SK-N-MC (cell line): ENCODE data around the gene PIK3CG.

Experiments
- DNase-seq: peaks from one replicate; pipeline ENCODE4 v3.0.0-alpha.2; 2011; ENCODE audit warnings: low read depth, low spot score
- H3K27ac ChIP-seq: fragments of 200-600 bp; sonication (generic); 2 replicates; pipeline ENCODE4 v1.5.1; 2016; ENCODE audit warnings: mixed run types
- H3K36me3 ChIP-seq: fragments of 200-600 bp; sonication (generic); 2 replicates; pipeline ENCODE4 v1.6.1; 2017; ENCODE audit warnings: antibody characterized with exemption, low read length, mixed read lengths; ENCODE audit not compliant: insufficient read depth
- H3K4me3 ChIP-seq: fragments of 200-600 bp; sonication (generic); 2 replicates; pipeline ENCODE4 v1.5.1; 2016
- H3K9ac ChIP-seq: fragments of 200-600 bp; sonication (generic); 2 replicates; pipeline ENCODE4 v1.8.0; 2017; ENCODE audit warnings: mixed run types, mixed read lengths; ENCODE audit not compliant: insufficient read length
- H3K9me3 ChIP-seq: fragments of 200-600 bp; sonication (generic); 2 replicates; pipeline ENCODE4 v1.6.1; 2017; ENCODE audit warnings: low read depth, mild to moderate bottlenecking, antibody characterized with exemption, low read length, moderate library complexity, mixed read lengths
- EZH2 ChIP-seq: fragments of 200-600 bp; sonication (generic); IDR thresholded peaks from one replicate; pipeline ENCODE4 v1.6.1; 2017; ENCODE audit warnings: antibody characterized with exemption
- FOXP2 ChIP-seq: optimal IDR thresholded peaks from 2 replicates; pipeline ENCODE3; 2011; ENCODE audit warnings: mild to moderate bottlenecking, moderate library complexity; ENCODE audit not compliant: insufficient read depth; ENCODE audit errors: extremely low read length, control extremely low read depth
- POLR2AphosphoS5 ChIP-seq: IDR thresholded peaks from 2 replicates; pipeline ENCODE4 v1.6.1; 2012; ENCODE audit warnings: mild to moderate bottlenecking, low read depth, low read length, borderline replicate concordance

PIK3CG gene

GRCh38 chr7:106865130-106866041 lies at the start of gene PIK3CG:
PIK3CG (plus strand) TSS chr7:106865282; CDS start chr7:106867562, 2,280 bp downstream.
- H3K9me3 ChIP-seq: no peaks in the 10 kb centered on the region
- H3K9ac ChIP-seq: peak within 1 kb of the TSS; percentile 51
- no peak for DNase-seq
- peak within 1 kb of the TSS; percentile 65 for H3K4me3 ChIP-seq
- no peaks in the 10 kb centered on the region for H3K36me3 ChIP-seq
- H3K27ac ChIP-seq: no peak within 1 kb of the TSS
- no peak for TF ChIP-seq EZH2
- TF ChIP-seq POLR2AphosphoS5: peak; percentile 44; the same call in 1 of the 2 replicates
- peak; percentile 29 for TF ChIP-seq FOXP2

GRCh38 chr7:106817098-106817497 lies 48.0 kb upstream of the PIK3CG start:
- TF ChIP-seq EZH2: no peak
- DNase-seq: no peak
- H3K36me3 ChIP-seq: no peaks in the 10 kb centered on the region
- no peaks in the 10 kb centered on the region for H3K9me3 ChIP-seq
- H3K4me3 ChIP-seq: no peak overlapping the region
- no peak overlapping the region for H3K27ac ChIP-seq
- no peak overlapping the region for H3K9ac ChIP-seq

GRCh38 chr7:106818736-106819135 lies 46.3 kb upstream of the PIK3CG start:
- no peak overlapping the region for H3K4me3 ChIP-seq
- no peak for DNase-seq
- TF ChIP-seq EZH2 (no peak), FOXP2 (no peak), POLR2AphosphoS5 (no peak)
- no peak overlapping the region for H3K27ac ChIP-seq
- H3K36me3 ChIP-seq: no peaks in the 10 kb centered on the region
- no peaks in the 10 kb centered on the region for H3K9me3 ChIP-seq
- no peak overlapping the region for H3K9ac ChIP-seq

GRCh38 chr7:106819546-106819945 lies 45.5 kb upstream of the PIK3CG start:
- no peak for DNase-seq
- no peaks in the 10 kb centered on the region for H3K9me3 ChIP-seq
- no peak overlapping the region for H3K27ac ChIP-seq
- no peaks in the 10 kb centered on the region for H3K36me3 ChIP-seq
- TF ChIP-seq POLR2AphosphoS5 (no peak), EZH2 (no peak), FOXP2 (no peak)
- H3K9ac ChIP-seq: no peak overlapping the region
- no peak overlapping the region for H3K4me3 ChIP-seq

- Histone ChIP-seq H3K27ac (no peak overlapping the region), H3K9ac (no peak overlapping the region), H3K4me3 (no peak overlapping the region), H3K36me3 (no peaks in the 10 kb centered on the region), H3K9me3 (no peaks in the 10 kb centered on the region)
- TF ChIP-seq EZH2 (no peak), FOXP2 (no peak), POLR2AphosphoS5 (no peak)
- DNase-seq: no peak
Measured at GRCh38 chr7:106820321-106821217, 44.5 kb upstream of the PIK3CG start.

GRCh38 chr7:106823631-106824030 lies 41.5 kb upstream of the PIK3CG start:
- TF ChIP-seq POLR2AphosphoS5 (no peak), FOXP2 (no peak), EZH2 (no peak)
- Histone ChIP-seq H3K36me3 (no peaks in the 10 kb centered on the region), H3K4me3 (no peak overlapping the region), H3K27ac (no peak overlapping the region), H3K9me3 (no peaks in the 10 kb centered on the region), H3K9ac (no peak overlapping the region)
- no peak for DNase-seq

GRCh38 chr7:106824458-106824857 lies 40.6 kb upstream of the PIK3CG start:
- H3K36me3 ChIP-seq: no peaks in the 10 kb centered on the region
- TF ChIP-seq POLR2AphosphoS5 (no peak), EZH2 (no peak), FOXP2 (no peak)
- no peaks in the 10 kb centered on the region for H3K9me3 ChIP-seq
- no peak overlapping the region for H3K27ac ChIP-seq
- DNase-seq: no peak
- H3K4me3 ChIP-seq: no peak overlapping the region
- H3K9ac ChIP-seq: no peak overlapping the region

GRCh38 chr7:106827626-106828025 lies 37.5 kb upstream of the PIK3CG start:
- no peaks in the 10 kb centered on the region for H3K36me3 ChIP-seq
- H3K9me3 ChIP-seq: no peaks in the 10 kb centered on the region
- no peak overlapping the region for H3K9ac ChIP-seq
- no peak overlapping the region for H3K27ac ChIP-seq
- no peak for DNase-seq
- TF ChIP-seq FOXP2 (no peak), EZH2 (no peak)
- no peak overlapping the region for H3K4me3 ChIP-seq
